NCI-H1436 treated with DMSO at 0.1 percent for 48 hours (cell line): Measurements from ENCODE around the gene CCDC27.

ENCODE experiments used
- DNase-seq: peaks from one replicate; lab custom pipeline; 2025; lab: John Stamatoyannopoulos, UW

Gene CCDC27

DNA sequence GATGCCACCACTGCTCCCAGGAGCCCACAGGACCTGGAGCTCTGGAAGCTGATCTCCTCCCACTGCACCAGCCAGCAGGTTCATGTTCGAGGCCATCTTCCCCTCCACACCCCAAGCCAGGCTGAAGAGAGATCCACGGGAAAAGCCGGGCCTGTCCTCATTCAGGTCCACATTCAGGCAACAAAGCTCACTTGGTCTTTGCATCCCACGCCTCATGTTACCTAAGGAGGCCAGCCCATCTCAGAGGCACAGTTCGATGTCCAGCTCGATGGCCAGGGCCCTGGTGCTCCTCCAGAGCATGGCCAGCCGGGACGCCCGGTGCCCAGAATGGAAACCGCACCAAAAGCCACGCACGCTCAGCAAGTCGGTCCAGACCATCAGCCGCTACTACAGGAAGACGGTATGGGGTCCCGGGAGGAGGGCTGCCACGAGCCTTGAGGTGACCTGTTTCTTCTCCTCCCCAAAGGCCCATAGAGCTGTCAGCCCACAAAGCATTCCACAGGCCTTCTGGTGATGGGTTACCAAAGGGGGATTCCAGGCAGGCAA lies at the start of gene CCDC27:
CCDC27 (plus strand) TSS at position 51 of the 546 bp plus-strand sequence; CDS start at position 83, 32 bp downstream.
- DNase-seq, result no peak

DNA sequence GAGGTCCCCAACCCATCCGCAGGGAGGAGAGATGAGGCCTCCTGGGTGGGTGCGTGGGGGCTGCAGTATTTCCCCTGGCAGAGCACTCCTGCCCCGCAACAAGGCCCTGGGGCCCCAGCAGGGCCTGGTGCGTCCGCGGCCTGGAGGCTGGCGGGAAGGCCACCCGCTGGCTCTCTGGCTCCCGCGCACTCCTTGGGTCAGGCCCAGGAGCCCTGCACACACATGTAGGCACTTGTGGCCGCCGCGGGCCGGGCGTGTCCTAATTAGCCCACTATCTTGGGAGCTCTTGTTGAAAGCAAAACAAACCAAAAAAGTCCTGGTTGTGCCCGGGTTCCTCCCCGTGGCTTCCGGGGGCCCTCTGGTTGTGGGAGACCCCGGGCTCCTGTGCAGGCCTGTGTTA lies 49.7 kb upstream of the CCDC27 start:
- DNase-seq, result no peak

- DNase-seq, result no peak
These were observed 49.1 kb upstream of the CCDC27 start for GRCh38 chr1:3702990-3703728.

DNA sequence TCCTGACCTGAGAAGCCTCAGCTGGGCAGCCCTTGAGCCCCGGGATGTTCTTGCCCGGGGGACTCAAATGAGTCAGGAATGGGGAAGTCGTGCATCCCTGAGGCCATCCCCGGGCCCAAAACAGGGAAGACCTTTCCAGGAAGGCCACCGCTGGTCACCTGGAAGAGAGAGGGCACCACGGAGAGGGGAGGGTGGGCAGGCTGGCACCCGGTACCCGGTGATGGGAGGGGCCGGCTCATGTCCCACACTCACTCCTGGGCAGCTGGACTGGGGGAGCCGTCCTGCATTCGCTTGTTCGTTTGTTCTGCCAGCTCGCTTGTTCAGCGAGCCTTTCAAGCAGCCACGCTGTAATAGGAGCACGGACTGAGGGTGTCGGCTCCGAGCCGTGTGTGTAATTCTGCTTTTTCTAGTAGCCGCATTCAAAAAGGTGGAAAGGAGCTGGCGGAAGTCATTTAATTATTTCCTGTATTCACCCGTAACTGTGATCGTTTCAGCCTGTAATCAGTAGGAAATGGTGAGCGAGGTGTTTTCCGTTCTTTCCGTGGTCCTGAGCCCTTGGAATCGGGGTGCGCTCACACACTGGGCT lies 48.4 kb upstream of the CCDC27 start:
- DNase-seq, result no peak

DNA sequence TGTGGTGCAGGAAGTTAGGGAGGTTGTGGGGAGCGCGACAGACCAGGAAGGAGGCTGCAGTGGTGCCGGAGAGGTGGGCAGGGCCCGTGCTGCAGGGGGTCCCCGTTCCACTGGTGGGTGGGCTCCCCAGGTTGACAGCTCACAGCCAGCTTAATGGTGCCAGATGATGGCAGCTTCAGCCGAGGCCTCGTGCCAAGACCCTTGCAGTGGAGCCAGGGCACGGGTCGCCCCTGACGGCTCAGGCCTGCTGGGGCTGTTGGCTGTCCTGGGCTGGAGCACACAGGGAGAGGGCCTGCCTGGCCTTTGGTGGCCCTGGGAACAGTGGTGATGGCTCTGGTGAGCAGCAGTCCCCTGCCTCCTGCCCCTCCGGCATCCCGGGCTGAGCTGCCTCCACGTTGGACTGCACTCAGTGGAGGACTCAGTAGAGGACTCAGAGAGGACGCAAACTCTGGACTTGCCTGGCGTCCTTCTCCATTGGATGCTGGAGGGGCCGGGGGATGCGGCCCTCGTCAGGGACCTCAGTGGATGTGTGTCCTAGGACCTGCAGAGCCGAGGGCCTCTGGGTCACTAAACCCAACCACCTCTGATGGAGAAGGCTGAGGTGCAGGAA lies 46.8 kb upstream of the CCDC27 start:
- no peak for DNase-seq

DNA sequence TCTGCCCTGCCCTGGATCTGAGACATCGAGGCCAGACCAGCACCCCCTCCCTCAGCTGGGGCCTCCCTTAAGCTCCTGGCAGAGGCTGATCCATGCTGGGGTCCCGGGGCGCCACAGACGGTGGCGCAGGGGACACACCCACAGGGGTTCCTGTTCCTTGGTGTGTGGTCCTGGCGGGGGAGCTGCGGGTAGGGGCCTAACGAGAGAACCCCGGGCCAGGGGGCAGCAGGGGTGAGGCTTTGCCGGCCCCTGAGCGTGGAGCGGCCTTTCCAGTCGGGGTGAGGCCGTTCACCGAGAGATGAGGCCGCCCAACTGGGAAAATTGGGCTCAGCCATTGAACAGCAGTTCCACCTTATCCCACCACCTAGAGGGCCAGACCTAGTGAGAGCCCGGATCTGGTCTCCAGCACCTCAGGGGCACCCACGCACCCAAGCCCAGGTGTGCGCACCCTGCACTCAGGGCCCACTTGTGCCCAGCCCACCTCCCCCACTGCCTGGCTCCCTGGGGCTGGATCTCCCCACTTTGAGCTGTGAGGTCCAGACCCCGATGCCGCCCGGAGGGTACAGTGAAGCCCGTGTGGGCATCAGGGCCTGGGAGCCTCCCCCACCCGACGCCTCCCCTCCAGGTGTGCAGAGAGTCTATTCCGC lies 45.5 kb upstream of the CCDC27 start:
- no peak for DNase-seq

DNA sequence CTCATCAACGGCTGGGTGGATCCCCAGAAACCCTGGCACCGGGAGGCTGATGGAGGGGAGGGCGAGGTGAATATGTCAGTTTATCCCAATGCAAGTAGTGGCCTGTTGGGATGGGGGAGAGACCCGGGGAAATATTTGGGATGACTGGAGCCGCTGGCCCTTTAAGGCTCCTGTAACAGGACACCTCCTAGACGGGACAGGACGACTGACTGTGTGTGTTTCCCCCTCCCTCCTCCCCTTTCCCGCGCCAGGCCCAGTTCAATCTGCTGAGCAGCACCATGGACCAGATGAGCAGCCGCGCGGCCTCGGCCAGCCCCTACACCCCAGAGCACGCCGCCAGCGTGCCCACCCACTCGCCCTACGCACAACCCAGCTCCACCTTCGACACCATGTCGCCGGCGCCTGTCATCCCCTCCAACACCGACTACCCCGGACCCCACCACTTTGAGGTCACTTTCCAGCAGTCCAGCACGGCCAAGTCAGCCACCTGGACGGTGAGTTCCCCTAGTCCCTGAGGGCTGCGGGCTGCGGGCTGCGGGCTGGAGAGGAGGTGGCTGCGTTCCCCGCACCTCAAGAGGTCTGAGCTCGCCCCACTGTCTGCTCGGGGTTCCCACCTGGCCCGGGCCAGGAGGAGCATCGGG lies 44.8 kb upstream of the CCDC27 start:
- DNase-seq, result no peak

DNA sequence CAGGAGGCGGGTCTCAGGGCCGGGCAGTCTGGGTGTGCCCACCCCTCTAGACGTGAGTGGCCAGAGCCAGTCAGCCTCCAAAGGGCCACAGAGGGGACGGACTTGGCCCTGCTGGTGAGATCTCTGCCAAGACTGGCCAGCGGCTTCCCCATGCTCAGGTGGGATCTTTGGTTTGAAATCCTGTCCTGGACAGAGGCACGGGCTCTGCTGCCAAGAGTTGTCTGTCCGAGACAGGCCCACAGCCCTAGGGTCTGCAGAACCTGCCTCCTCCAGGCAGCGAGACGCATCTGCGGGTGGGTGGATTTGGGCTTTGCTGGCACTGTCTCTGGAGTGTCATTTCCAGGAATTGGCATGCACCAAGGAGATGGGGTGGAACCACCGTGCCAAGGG lies 44.3 kb upstream of the CCDC27 start:
- no peak for DNase-seq

DNA sequence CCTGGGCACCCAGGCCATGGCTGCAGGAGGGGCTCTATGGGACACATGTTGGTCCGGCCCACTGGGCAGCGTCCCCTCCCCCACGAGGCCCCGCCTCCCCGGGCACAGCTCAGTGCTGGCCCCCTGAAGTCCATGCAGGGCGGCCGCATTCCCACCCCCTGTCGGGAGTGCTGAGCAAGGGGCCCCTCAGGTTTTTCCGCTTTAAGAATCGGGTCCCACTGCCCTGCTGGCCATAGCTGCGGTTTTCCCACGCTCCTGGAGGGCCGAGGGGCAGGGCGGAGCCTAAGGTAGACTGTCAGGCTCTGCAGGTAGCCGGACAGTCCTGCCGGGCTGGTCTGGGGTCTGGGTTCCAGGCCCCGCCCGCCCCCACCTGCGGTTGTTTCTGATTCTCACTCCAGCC lies 43.5 kb upstream of the CCDC27 start:
- DNase-seq, result no peak

- no peak for DNase-seq
These were observed 42.0 kb upstream of the CCDC27 start for GRCh38 chr1:3710251-3710650.

- no peak for DNase-seq
These were observed 40.9 kb upstream of the CCDC27 start for GRCh38 chr1:3711381-3711779.

GRCh38 chr1:3711780-3712451 lies 40.3 kb upstream of the CCDC27 start:
- DNase-seq, result no peak

GRCh38 chr1:3712573-3713535 lies 39.4 kb upstream of the CCDC27 start:
- DNase-seq, result no peak

DNA sequence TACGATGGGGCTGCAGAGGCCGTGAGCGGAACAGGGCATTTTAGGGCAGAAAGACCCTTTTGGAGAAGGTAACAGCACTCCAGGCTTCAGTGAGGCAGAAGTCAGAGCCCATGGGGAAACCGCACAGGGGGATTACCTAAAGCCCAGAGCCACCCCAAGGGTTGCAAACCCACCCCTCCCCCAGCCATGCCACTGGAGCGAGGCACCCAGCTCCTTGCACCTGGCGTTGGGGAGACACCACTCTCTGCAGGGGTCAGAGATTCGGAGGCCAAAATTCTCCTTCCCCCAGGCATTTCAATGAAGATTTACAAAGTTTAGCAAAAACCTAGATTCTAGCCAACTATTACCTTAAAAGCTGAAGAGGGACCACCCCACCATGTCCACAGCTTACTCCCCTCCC lies 38.4 kb upstream of the CCDC27 start:
- no peak for DNase-seq

GRCh38 chr1:3714284-3714741 lies 37.9 kb upstream of the CCDC27 start:
- DNase-seq, result no peak

DNA sequence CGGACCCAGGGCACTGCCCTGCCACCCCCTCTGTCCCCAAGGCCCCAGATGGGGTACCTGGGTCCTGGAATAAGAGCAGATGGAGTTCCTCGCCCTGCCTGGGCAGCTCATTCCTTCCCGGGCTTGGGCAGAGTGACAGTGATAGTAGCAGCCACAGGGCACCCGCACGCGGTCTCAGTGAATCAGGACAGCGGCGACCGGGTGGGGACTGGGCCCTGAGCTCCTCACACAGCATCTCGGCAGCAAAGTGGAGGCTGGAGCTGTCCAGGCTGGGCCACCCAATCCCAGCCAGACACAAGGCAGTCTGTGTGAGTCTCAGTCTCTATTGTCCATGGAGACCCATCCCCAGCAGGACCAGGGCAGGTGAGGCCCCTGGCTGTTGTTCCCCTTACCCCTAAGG lies 37.4 kb upstream of the CCDC27 start:
- no peak for DNase-seq

DNA sequence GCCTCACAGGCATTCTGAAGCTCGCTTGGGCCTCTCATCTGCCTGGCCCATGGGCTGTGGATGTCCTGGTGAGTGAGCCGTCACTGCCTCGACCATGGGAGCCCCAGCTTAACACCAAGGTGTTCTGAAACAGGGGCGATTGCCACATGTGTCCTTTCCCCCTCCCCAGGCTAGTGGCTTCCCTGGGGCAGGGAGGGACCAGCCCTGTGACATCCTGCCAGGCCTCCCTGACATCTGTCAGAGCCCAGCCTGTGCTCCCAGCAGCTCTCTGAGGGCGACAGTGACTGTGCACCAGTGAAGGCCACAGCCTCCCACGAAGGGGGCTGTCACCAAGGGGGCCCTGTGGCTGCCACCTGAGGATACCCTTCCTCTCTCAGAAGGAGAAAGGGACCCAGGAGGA lies 35.9 kb upstream of the CCDC27 start:
- no peak for DNase-seq

- DNase-seq, result no peak
These were observed 35.1 kb upstream of the CCDC27 start for GRCh38 chr1:3717041-3717714.

DNA sequence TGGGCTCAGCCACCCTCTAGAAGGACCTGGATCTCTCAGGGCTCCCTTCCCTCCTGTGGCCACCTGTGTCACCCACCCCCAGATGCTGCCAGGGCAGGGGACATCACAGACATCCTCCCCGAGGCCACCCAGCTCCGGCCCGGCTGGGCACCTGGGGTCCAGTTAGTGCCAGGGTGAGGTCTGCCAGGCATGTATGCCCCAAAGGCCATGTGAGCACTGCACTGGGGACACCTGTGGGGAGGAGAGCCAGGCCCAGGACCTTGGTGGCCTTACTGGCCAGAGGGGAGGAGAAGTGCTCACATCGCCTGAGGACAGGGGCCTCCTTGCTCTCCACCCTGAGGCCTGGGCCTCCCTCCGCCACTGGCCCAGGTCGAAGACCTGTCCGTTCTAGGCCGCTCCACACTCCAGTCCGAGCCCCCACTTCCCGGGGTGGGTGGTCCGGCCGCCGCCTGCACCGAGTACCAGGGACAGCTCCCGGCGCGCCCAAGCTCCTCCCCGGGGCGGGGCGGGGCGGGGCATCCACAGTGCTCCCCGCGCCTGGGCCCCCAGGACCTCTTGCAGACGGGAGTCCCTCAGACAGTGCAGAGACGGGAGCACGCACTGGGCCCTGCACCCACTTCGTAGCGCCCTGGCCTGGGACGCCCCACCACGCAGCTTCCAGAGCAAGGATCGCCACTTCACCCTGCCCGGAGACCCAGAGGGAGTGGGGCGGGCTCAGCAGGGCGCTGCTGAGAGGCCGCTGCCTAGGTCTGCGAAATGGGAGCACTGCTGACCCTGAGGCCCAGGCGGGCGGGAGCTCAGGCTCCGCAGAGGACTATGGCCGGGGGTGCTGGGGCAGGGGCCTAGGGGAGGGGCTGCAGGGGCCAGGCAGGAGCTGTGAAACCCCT lies 34.3 kb upstream of the CCDC27 start:
- DNase-seq, result no peak
